RWPE2 (cell line): ENCODE data around the gene NGEF.

ENCODE experiments used
- ATAC-seq: fragments of 200-7000 bp; cut with Tn5 transposase; 3 replicates; pipeline ENCODE4 v1.9.1; 2021; ENCODE audit warnings: low read depth
- DNase-seq: peaks from one replicate; pipeline ENCODE4 v3.0.0-alpha.2; 2020; ENCODE audit warnings: low spot score
- H3K27ac ChIP-seq: fragments of 450-650 bp; 2 replicates; pipeline ENCODE4 v1.5.1; 2017; ENCODE audit warnings: mild to moderate bottlenecking; ENCODE audit not compliant: poor library complexity, severe bottlenecking
- H3K27me3 ChIP-seq: fragments of 250-450 bp; sonication (Bioruptor Pico); 2 replicates; pipeline ENCODE4 v1.5.1; 2021; ENCODE audit warnings: mild to moderate bottlenecking, moderate library complexity; ENCODE audit not compliant: insufficient read depth, poor library complexity, severe bottlenecking
- H3K36me3 ChIP-seq: fragments of 250-450 bp; sonication (Bioruptor Pico); 2 replicates; pipeline ENCODE4 v1.5.1; 2020; ENCODE audit warnings: low read depth, mild to moderate bottlenecking, moderate library complexity
- H3K4me1 ChIP-seq: fragments of 250-450 bp; sonication (Bioruptor Pico); 2 replicates; pipeline ENCODE4 v1.5.1; 2021; ENCODE audit warnings: mild to moderate bottlenecking, moderate library complexity; ENCODE audit not compliant: insufficient read depth, poor library complexity, severe bottlenecking
- H3K4me3 ChIP-seq: fragments of 250-450 bp; sonication (Bioruptor Pico); 2 replicates; pipeline ENCODE4 v1.5.1; 2021; ENCODE audit warnings: mild to moderate bottlenecking, moderate library complexity; ENCODE audit not compliant: severe bottlenecking
- H3K9me3 ChIP-seq: fragments of 250-450 bp; sonication (Bioruptor Pico); 2 replicates; pipeline ENCODE4 v1.5.1; 2021; ENCODE audit warnings: mild to moderate bottlenecking, moderate library complexity; ENCODE audit not compliant: severe bottlenecking
- TF ChIP-seq, protein P1 (sequence below): fragments of 450-650 bp; IDR thresholded peaks from one replicate; pipeline ENCODE4 v1.5.1; 2017; ENCODE audit warnings: mild to moderate bottlenecking, moderate library complexity; ENCODE audit not compliant: poor library complexity, severe bottlenecking

The NGEF gene

DNA sequence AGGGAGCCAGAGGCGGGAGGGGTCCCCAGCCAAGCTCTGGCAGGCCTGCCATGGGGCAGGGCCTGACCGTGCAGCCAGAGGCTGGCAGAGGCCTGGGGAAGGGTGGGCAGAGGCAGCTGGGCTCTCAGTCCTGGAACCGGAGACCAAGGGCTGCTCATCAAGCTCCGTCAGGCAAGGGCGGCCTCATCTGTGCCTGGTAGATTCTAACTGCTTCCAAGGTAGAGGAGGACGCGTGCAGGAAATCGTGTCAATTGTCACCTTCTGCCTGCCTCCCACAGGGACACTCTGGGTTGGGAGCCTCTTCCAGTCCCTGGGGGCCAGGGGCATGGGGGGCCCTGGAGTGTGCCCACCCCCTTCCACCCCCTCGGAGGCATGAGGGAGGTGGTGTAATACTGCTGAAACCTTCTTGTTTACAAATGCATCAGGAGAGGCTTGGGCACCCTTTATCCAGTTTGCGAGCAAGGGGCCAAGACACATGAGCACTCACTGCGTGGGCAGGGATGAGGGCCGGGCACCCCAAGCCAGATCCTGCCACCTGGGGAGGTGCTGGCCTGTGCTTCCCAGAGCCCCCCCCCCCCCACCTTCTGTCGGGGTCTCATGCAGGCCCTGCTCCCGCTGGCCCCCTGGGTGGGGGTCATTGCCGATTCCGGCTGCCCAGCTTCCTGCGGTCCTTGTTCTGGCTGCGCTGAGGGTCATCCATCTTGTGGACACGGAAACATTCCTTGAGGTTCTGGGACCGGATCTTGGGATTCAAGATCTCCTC is 134.0 kb downstream of the NGEF start:
- no peaks in the 10 kb centered on the region for H3K36me3 ChIP-seq
- H3K4me1 ChIP-seq: no peaks in the 10 kb centered on the region
- H3K4me3 ChIP-seq: no peak overlapping the region
- TF ChIP-seq, protein P1, sequence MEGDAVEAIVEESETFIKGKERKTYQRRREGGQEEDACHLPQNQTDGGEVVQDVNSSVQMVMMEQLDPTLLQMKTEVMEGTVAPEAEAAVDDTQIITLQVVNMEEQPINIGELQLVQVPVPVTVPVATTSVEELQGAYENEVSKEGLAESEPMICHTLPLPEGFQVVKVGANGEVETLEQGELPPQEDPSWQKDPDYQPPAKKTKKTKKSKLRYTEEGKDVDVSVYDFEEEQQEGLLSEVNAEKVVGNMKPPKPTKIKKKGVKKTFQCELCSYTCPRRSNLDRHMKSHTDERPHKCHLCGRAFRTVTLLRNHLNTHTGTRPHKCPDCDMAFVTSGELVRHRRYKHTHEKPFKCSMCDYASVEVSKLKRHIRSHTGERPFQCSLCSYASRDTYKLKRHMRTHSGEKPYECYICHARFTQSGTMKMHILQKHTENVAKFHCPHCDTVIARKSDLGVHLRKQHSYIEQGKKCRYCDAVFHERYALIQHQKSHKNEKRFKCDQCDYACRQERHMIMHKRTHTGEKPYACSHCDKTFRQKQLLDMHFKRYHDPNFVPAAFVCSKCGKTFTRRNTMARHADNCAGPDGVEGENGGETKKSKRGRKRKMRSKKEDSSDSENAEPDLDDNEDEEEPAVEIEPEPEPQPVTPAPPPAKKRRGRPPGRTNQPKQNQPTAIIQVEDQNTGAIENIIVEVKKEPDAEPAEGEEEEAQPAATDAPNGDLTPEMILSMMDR: no peak
- H3K27me3 ChIP-seq: no peaks in the 10 kb centered on the region
- no peak overlapping the region for H3K27ac ChIP-seq
- ATAC-seq (no peak), DNase-seq (no peak)
- H3K9me3 ChIP-seq: no peaks in the 10 kb centered on the region

DNA sequence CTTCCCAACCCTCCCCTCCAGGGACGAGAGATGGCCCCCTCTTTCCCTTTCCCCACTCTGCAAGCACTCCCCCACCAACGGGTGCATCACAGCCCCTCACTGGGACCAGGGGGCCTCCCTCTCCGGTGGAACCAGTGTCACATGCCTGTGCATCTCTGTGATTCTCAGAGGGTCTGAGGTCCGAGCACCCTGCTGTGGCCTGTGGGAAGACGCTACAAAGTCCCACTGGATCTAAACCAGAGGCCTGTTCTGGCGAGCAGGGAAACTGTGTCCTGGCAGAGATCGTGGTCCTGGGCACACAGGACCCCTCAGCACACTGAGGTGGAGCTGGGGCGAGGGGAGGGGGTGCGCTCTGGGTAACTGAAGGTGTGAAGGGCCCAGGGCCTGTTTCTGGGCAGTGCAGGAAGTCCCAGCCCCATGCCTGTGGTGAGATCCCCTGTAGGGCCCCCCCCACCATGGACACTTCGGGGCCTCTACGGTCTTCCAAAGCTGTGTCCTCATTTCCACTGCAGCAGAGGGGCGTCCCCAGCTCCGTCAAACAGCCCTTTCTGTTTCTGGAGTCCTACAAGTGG is 135.0 kb downstream of the NGEF start:
- no peak for ATAC-seq
- no peak overlapping the region for H3K4me3 ChIP-seq
- no peaks in the 10 kb centered on the region for H3K9me3 ChIP-seq
- H3K4me1 ChIP-seq: no peaks in the 10 kb centered on the region
- H3K36me3 ChIP-seq: no peaks in the 10 kb centered on the region
- TF ChIP-seq, protein P1: no peak
- no peak for DNase-seq
- H3K27me3 ChIP-seq: no peaks in the 10 kb centered on the region
- no peak overlapping the region for H3K27ac ChIP-seq

DNA sequence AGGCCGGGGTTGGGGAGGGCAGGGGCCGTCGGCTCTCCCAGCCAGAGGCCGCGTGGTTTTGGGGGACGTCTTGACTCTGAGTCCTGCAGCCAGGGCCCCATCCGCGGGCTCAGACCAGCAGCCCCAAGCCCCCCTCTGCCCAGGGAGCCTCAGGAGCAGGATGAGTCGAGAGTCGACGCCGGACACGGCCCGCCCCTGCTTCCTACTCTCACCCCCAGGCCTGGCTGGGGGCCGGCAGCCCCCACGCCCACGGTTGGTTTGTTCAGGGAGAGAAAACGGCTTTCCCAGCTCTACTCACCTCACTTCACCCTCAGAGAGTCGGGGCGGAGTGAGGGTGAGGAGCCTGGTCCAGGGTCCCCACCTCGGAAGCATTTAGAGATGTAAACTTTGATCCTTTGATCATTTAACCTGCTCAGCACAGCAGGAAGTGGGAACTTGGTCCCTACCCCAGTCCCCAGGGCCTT is 136.0 kb downstream of the NGEF start:
- DNase-seq (no peak), ATAC-seq (peak; percentile 8; the same call in 1 of the 3 replicates)
- Histone ChIP-seq H3K27ac (no peak overlapping the region), H3K9me3 (no peaks in the 10 kb centered on the region), H3K36me3 (no peaks in the 10 kb centered on the region), H3K4me1 (no peaks in the 10 kb centered on the region), H3K27me3 (no peaks in the 10 kb centered on the region), H3K4me3 (peak overlapping the region; percentile 53)
- TF ChIP-seq, protein P1: no peak

DNA sequence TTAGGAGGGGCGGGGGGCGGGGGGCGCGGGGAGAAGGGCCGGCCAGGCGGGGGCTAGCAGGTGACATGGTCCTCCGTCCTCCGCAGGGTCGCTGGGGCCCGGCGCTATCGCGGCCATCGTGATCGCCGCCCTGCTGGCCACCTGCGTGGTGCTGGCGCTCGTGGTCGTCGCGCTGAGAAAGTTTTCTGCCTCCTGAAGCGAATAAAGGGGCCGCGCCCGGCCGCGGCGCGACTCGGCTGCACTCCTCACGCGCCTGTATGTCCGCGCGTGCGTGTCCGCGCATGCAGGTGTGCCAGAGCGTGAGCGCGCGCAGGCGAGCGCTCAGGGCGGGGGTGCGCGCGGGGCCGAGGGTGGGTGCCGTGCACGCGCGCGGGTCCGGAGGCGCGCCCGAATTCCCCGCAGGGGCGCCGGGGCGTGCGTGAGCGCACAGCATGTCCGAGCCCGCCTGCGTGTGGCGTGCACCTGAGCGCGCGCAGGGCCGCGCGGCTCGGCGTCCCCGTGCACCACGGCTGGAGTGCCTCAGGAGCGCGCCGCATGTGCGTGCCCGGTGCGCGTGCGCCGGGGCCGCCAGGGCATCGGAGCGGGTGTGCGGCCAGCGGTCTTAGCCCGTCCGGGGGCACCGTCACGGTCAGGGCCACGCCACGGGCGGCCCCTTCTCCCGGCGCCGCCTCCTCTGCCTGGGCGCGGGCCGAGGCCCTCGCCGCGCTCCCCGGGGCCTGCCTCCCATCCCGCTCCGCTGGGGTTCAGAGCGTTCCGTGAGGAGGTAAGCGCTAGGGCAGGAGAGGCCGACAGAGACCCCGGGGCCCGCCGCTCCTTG is 136.7 kb downstream of the NGEF start:
- Histone ChIP-seq H3K4me1 (no peaks in the 10 kb centered on the region), H3K4me3 (peak overlapping the region; percentile 53), H3K9me3 (no peaks in the 10 kb centered on the region), H3K27ac (no peak overlapping the region), H3K36me3 (no peaks in the 10 kb centered on the region), H3K27me3 (no peaks in the 10 kb centered on the region)
- TF ChIP-seq, protein P1: peak; percentile 32
- ATAC-seq (peak; percentile 55), DNase-seq (no peak)
